GM23338 (cell line): Measurements from ENCODE around the gene WDR45B.
"Not testable (repeated sequence)": the region's sequence is repeated elsewhere in the genome, so short reads cannot be mapped to it uniquely, and the experiment has no call there.

Experiments
- CREB1 ChIP-seq: fragments of 250-450 bp; sonication (Bioruptor Pico); IDR thresholded peaks from 2 replicates; pipeline ENCODE4 v1.5.0; 2020; ENCODE audit warnings: low read depth, mild to moderate bottlenecking, moderate library complexity
- CTCF ChIP-seq, 2 experiments: fragments of 200-600 bp in 1 of 2; sonication (generic) in 1 of 2; conservative IDR thresholded peaks; 2 replicates each; pipeline versions ENCODE4 v1.5.1 to v1.6.1; 2016 to 2017; ENCODE audit warnings: antibody characterized with exemption in 2 of 2, low read depth in 2 of 2, mild to moderate bottlenecking in 2 of 2, moderate library complexity in 1 of 2
- ETS1 ChIP-seq: IDR thresholded peaks from 2 replicates; pipeline ENCODE4 v1.6.1; 2016; ENCODE audit warnings: antibody characterized with exemption
- EZH2 ChIP-seq: fragments of 200-600 bp; sonication (generic); IDR thresholded peaks from one replicate; pipeline ENCODE4 v1.8.0; 2017; ENCODE audit warnings: antibody characterized with exemption, mild to moderate bottlenecking, low read depth; ENCODE audit not compliant: unreplicated experiment
- EZH2phosphoT487 ChIP-seq: fragments of 200-600 bp; sonication (generic); IDR thresholded peaks from one replicate; pipeline ENCODE4 v1.8.1; 2018; ENCODE audit warnings: antibody characterized with exemption; ENCODE audit not compliant: unreplicated experiment
- JUNB ChIP-seq: IDR thresholded peaks from one replicate; pipeline ENCODE4 v1.6.1; 2016; ENCODE audit warnings: antibody characterized with exemption; ENCODE audit not compliant: unreplicated experiment
- POLR2AphosphoS5 ChIP-seq: IDR thresholded peaks from 2 replicates; pipeline ENCODE4 v1.6.1; 2016; ENCODE audit warnings: antibody characterized with exemption, low read depth
- REST ChIP-seq: IDR thresholded peaks from one replicate; pipeline ENCODE4 v1.6.1; 2018; ENCODE audit warnings: antibody characterized with exemption; ENCODE audit not compliant: unreplicated experiment
- ZNF331 ChIP-seq: fragments of 250-450 bp; sonication (Bioruptor Pico); IDR thresholded peaks from 2 replicates; pipeline ENCODE4 v1.5.0; 2020; ENCODE audit warnings: low read depth, mild to moderate bottlenecking, moderate library complexity
- ZNF462 ChIP-seq: fragments of 250-450 bp; sonication (Bioruptor Pico); IDR thresholded peaks from 2 replicates; pipeline ENCODE4 v1.5.0; 2020; ENCODE audit warnings: mild to moderate bottlenecking, moderate library complexity

GRCh38 chr17:82575581-82576221 is 72.5 kb downstream of the WDR45B start:
- TF ChIP-seq EZH2; EZH2phosphoT487; CTCF (conservative IDR thresholded peaks at IDR 0.05; ENCODE audit: low read depth in 2 of 2); POLR2AphosphoS5; REST; JUNB; CREB1 (CRISPR knock-in tag); ZNF331 (CRISPR knock-in tag); ZNF462 (CRISPR knock-in tag); ETS1: not testable (repeated sequence)
